HG03280 (cell line): ENCODE measurements around the gene ZNF648.
"Not testable (repeated sequence)": the region's sequence is repeated elsewhere in the genome, so short reads cannot be mapped to it uniquely, and the experiment has no call there.

ENCODE experiments used
- ATAC-seq: cut with Tn5 transposase; IDR thresholded peaks from one replicate; pipeline ENCODE4 v1.9.1; 2021; ENCODE audit warnings: mild to moderate bottlenecking, moderate library complexity; ENCODE audit not compliant: unreplicated experiment

The ZNF648 gene

GRCh38 chr1:182032251-182032650, 29.3 kb downstream of the ZNF648 start:
- ATAC-seq, result no peak

- peak; percentile 97 for ATAC-seq
These were observed 31.9 kb downstream of the ZNF648 start for GRCh38 chr1:182029379-182030331.

- ATAC-seq, result no peak
These were observed 32.5 kb downstream of the ZNF648 start for GRCh38 chr1:182029002-182029378.

GRCh38 chr1:182015360-182015759, 46.2 kb downstream of the ZNF648 start:
- ATAC-seq, result no peak

GRCh38 chr1:182010800-182011370, 50.6 kb downstream of the ZNF648 start:
- not testable (repeated sequence) for ATAC-seq

- ATAC-seq, result not testable (repeated sequence)
These were observed 56.1 kb downstream of the ZNF648 start for GRCh38 chr1:182005398-182005797.

- ATAC-seq, result no peak
These were observed 56.9 kb downstream of the ZNF648 start for GRCh38 chr1:182004601-182005000.
